Sigmoid colon (tissue), 7 donors: ENCODE measurements around the gene CLSTN1. TPM values are rescaled to one million over a fixed set of nuclear protein-coding genes. Genes with fewer than 3 reads are reported as not detected.

Experiments
- DNase-seq: peaks from one replicate; pipeline ENCODE4 v3.0.0-alpha.2; 2019
- H3K27ac ChIP-seq, 4 donors: fragments of 200-600 bp; sonication (generic); one replicate each; pipeline ENCODE4 v1.5.1; 2016 to 2019; ENCODE audit warnings: mild to moderate bottlenecking in 1 of 4
- H3K27me3 ChIP-seq, 3 donors: fragments of 200-600 bp; sonication (generic); one replicate each; pipeline ENCODE4 v1.5.1; 2019; ENCODE audit warnings: mild to moderate bottlenecking in 1 of 3
- H3K36me3 ChIP-seq, 4 donors: fragments of 200-600 bp; sonication (generic); one replicate each; pipeline ENCODE4 v1.5.1; 2016 to 2019
- H3K4me1 ChIP-seq, 4 donors: fragments of 200-600 bp; sonication (generic); one replicate each; pipeline ENCODE4 v1.5.1; 2017 to 2019
- H3K4me3 ChIP-seq, 4 donors: fragments of 200-600 bp; sonication (generic); one replicate each; pipeline ENCODE4 v1.5.1; 2017 to 2019; ENCODE audit warnings: mild to moderate bottlenecking in 2 of 4, moderate library complexity in 1 of 4
- H3K9me3 ChIP-seq, 4 donors: fragments of 200-600 bp in 3 of 4; sonication (generic) in 3 of 4; one replicate each; pipeline versions ENCODE4 v1.5.1 to v1.6.1; 2013 to 2019
- EP300 ChIP-seq, 4 donors: sonication (generic); formaldehyde crosslinking; IDR thresholded peaks; one replicate each; pipeline ENCODE4 v1.6.1; 2017; ENCODE audit warnings: antibody characterized with exemption in 4 of 4
- POLR2A ChIP-seq, 2 donors: fragments of 450-650 bp; IDR thresholded peaks; one replicate each; pipeline ENCODE4 v1.6.1; 2016; ENCODE audit warnings: antibody characterized with exemption in 2 of 2, mild to moderate bottlenecking in 2 of 2, moderate library complexity in 2 of 2
- POLR2AphosphoS5 ChIP-seq, 4 donors: sonication (generic); formaldehyde crosslinking; IDR thresholded peaks; one replicate each; pipeline ENCODE4 v1.6.1; 2017; ENCODE audit warnings: antibody characterized with exemption in 4 of 4
- WGBS, 2 donors: extraction: QIAGEN DNeasy Blood & Tissue Kit; methylation state at CpG; one replicate each; pipeline ENCODE4 v1.1.7; 2013; 5-methylcytosine and 5-hydroxymethylcytosine counted together
- intact Hi-C: fragments of 100-400 bp; cut with DNase I; formaldehyde crosslinking; loops from one replicate; pipeline ENCODE4 v1.15.1; 2023
- polyA plus RNA-seq, 3 donors: library from polyadenylated mRNA; stranded (reverse); fragments of 200-250 nt; gene quantifications; one replicate each; pipeline ENCODE4 v1.2.3, GENCODE V29; 2013
- total RNA-seq, 4 donors: library from RNA; depleted of rRNA; stranded (reverse); fragments of >200 nt; gene quantifications; one replicate each; pipeline ENCODE4 v1.1.0, GENCODE V29; 2016
- TF ChIP-seq, protein P1 (sequence below), 4 experiments: fragments of 450-650 bp in 3 of 4; fragments of 200-600 bp in 1 of 4; IDR thresholded peaks; one replicate each; pipeline ENCODE4 v1.5.1; 2016 to 2019; ENCODE audit warnings: antibody characterized with exemption in 4 of 4, mild to moderate bottlenecking in 3 of 4, moderate library complexity in 2 of 4
- donor health status: healthy with polysubstance abuse.
- donor health status: Bipolar disorder and iron deficiency.
- donor health status: healthy.

Gene CLSTN1
- total and polyA plus RNA-seq, 7 donors = 21.0 to 105 (median 34.6) TPM

GRCh38 chr1:9860887-9861286 is 37.1 kb upstream of the CLSTN1 start:
- TF ChIP-seq POLR2A (IDR thresholded peaks at IDR 0.05) (no peak), EP300 (IDR thresholded peaks at IDR 0.05) (no peak), POLR2AphosphoS5 (IDR thresholded peaks at IDR 0.05) (no peak)
- TF ChIP-seq, protein P1, sequence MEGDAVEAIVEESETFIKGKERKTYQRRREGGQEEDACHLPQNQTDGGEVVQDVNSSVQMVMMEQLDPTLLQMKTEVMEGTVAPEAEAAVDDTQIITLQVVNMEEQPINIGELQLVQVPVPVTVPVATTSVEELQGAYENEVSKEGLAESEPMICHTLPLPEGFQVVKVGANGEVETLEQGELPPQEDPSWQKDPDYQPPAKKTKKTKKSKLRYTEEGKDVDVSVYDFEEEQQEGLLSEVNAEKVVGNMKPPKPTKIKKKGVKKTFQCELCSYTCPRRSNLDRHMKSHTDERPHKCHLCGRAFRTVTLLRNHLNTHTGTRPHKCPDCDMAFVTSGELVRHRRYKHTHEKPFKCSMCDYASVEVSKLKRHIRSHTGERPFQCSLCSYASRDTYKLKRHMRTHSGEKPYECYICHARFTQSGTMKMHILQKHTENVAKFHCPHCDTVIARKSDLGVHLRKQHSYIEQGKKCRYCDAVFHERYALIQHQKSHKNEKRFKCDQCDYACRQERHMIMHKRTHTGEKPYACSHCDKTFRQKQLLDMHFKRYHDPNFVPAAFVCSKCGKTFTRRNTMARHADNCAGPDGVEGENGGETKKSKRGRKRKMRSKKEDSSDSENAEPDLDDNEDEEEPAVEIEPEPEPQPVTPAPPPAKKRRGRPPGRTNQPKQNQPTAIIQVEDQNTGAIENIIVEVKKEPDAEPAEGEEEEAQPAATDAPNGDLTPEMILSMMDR (IDR thresholded peaks at IDR 0.05) = no peak
- WGBS, 2 donors = 92 to 94% methylated on average over 5 of the region's 5 CpGs
- H3K27me3 ChIP-seq = no peaks in the 10 kb centered on the region

GRCh38 chr1:9859281-9860014 is 35.7 kb upstream of the CLSTN1 start:
- Histone ChIP-seq H3K4me1 (peaks cover 0 to 3% (median 0%) of the 10 kb centered on the region in 4 donors), H3K9me3 (no peaks in the 10 kb centered on the region), H3K36me3 (peaks cover 0 to 7% (median 0%) of the 10 kb centered on the region in 4 donors), H3K27me3 (no peaks in the 10 kb centered on the region), H3K4me3 (no peak overlapping the region), H3K27ac (no peak overlapping the region)
- intact Hi-C loops = no loop called here
- TF ChIP-seq POLR2AphosphoS5 (IDR thresholded peaks at IDR 0.05) = no peak
- TF ChIP-seq, protein P1 (IDR thresholded peaks at IDR 0.05) = no peak
- WGBS, 2 donors = 84 to 91% methylated on average over 5 of the region's 5 CpGs
- no peak for DNase-seq

More at GRCh38 chr1:9860887-9861286, 37.1 kb upstream of the CLSTN1 start:
- peaks cover 0 to 7% (median under 1%) of the 10 kb centered on the region in 4 donors for H3K36me3 ChIP-seq
- DNase-seq = no peak
- peaks cover 0 to 3% (median 0%) of the 10 kb centered on the region in 4 donors for H3K4me1 ChIP-seq
- H3K4me3 ChIP-seq = no peak overlapping the region
- H3K9me3 ChIP-seq = no peaks in the 10 kb centered on the region
- H3K27ac ChIP-seq = no peak overlapping the region
- intact Hi-C loops = no loop called here

DNA sequence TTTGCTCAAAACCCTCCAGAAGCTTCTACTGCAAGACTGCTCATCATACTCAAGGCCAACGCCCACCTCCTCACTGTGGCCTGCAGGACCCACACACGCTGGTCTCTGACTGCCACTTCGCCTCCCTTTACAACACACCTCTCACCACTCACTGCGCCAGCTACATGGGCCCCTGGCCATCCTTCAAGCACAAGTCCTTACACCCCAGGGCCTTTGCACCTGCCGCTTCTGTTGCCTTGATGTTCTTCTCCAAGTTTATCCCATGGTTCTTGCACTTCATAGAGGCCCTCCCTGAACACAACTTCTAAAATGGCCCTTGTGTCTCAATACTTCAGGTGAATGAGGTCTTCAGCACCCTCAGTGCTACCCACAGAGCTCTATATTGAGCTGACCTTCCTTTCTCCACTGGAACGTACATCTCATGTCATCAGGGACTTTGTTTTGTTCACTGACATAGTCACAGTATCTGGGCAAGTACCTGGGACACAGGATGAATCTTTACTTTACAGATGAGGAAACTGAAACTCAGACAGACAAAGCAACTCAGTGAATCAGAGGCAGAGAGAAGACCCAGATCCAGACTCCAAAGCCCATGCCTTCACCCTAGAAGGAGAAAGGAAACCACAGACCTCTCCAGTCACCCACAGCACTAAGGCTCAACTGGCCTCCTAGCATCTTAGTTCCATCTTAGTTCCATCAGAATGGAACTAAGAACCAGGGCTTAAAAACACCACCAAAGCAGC is 34.7 kb upstream of the CLSTN1 start:
- Histone ChIP-seq H3K27me3 (no peaks in the 10 kb centered on the region), H3K4me3 (no peak overlapping the region), H3K4me1 (no peaks in the 10 kb centered on the region), H3K9me3 (no peaks in the 10 kb centered on the region), H3K27ac (no peak overlapping the region), H3K36me3 (peaks cover 0 to 7% (median 0%) of the 10 kb centered on the region in 4 donors)
- no peak for DNase-seq
- WGBS, 2 donors = 95 to 96% methylated on average over 6 of the region's 6 CpGs
- TF ChIP-seq POLR2A (IDR thresholded peaks at IDR 0.05) = no peak
- TF ChIP-seq POLR2AphosphoS5 (IDR thresholded peaks at IDR 0.05) = no peak
- no peak for TF ChIP-seq EP300 (IDR thresholded peaks at IDR 0.05)
- TF ChIP-seq, protein P1 (IDR thresholded peaks at IDR 0.05) = no peak
- intact Hi-C loops = no loop called here

GRCh38 chr1:9855186-9855585 is 31.4 kb upstream of the CLSTN1 start:
- no peak overlapping the region for H3K4me3 ChIP-seq
- no peak for DNase-seq
- TF ChIP-seq EP300 (IDR thresholded peaks at IDR 0.05) = no peak
- TF ChIP-seq, protein P1 (IDR thresholded peaks at IDR 0.05) = no peak
- no peak for TF ChIP-seq POLR2AphosphoS5 (IDR thresholded peaks at IDR 0.05)
- TF ChIP-seq POLR2A (IDR thresholded peaks at IDR 0.05) = no peak
- peaks cover 0 to 3% (median 0%) of the 10 kb centered on the region in 4 donors for H3K36me3 ChIP-seq
- intact Hi-C loops = no loop called here
- no peaks in the 10 kb centered on the region for H3K27me3 ChIP-seq
- no peak overlapping the region for H3K27ac ChIP-seq
- 68 to 89% methylated on average over 1 of the region's 1 CpG for WGBS, 2 donors
- no peaks in the 10 kb centered on the region for H3K9me3 ChIP-seq
- H3K4me1 ChIP-seq = no peaks in the 10 kb centered on the region
